ENCODE data around the gene IFNL1.

The IFNL1 gene

GRCh38 chr19:39341129-39341718 lies 45.0 kb downstream of the IFNL1 start:
- Histone ChIP-seq H3K79me2 (ENCODE audit: insufficient read depth, low read length) (peaks cover 6% of the 10 kb centered on the region; the same call in 1 of the 2 replicates), H3F3A (ENCODE audit: insufficient read depth, low read length) (0 out of 2 replicates have a peak, but pooled peaks cover 4% of the 10 kb centered on the region), H3K27me3 (ENCODE audit: insufficient read depth, low read length) (no peaks in the 10 kb centered on the region), H2AFZ (ENCODE audit: low read length) (no peak overlapping the region; the same call in 1 of the 2 replicates), H3K27ac (ENCODE audit: low read depth, low read length, poor library complexity, severe bottlenecking) (peak overlapping the region; percentile 24), H3K9me2 (ENCODE audit: low read depth, low read length) (no peaks in the 10 kb centered on the region), H3K9ac (ENCODE audit: low read length) (peak overlapping the region; percentile 87), H3K9me3 (ENCODE audit: low read length) (no peaks in the 10 kb centered on the region), H3K4me2 (ENCODE audit: low read length) (peak overlapping the region; percentile 85), H3K36me3 (ENCODE audit: insufficient read depth, low read length) (no peaks in the 10 kb centered on the region; the same call in 1 of the 2 replicates), H4K20me1 (ENCODE audit: insufficient read depth, low read length) (no peaks in the 10 kb centered on the region), H3K4me1 (ENCODE audit: insufficient read depth, low read length, severe bottlenecking) (peaks cover 37% of the 10 kb centered on the region), H3K4me3 (ENCODE audit: low read depth, low read length, poor library complexity, severe bottlenecking) (peak overlapping the region; percentile 88)
- TF ChIP-seq EZH2 (IDR thresholded peaks at IDR 0.05; ENCODE audit: borderline replicate concordance, low read length), result no peak
- no peak for TF ChIP-seq CTCF (IDR thresholded peaks at IDR 0.05; ENCODE audit: low read length)

- Histone ChIP-seq H3K9me3 (ENCODE audit: low read length) (no peaks in the 10 kb centered on the region), H3K4me1 (ENCODE audit: insufficient read depth, low read length, severe bottlenecking) (peaks cover 34% of the 10 kb centered on the region), H3K9me2 (ENCODE audit: low read depth, low read length) (no peaks in the 10 kb centered on the region), H3K27ac (ENCODE audit: low read depth, low read length, poor library complexity, severe bottlenecking) (peak within 1 kb of the TSS; percentile 24), H3K36me3 (ENCODE audit: insufficient read depth, low read length) (no peaks in the 10 kb centered on the region; the same call in 1 of the 2 replicates), H3K4me2 (ENCODE audit: low read length) (peak within 1 kb of the TSS; percentile 95), H3K9ac (ENCODE audit: low read length) (peak within 1 kb of the TSS; percentile 96), H3K27me3 (ENCODE audit: insufficient read depth, low read length) (no peaks in the 10 kb centered on the region), H3K4me3 (ENCODE audit: low read depth, low read length, poor library complexity, severe bottlenecking) (peak within 1 kb of the TSS; percentile 96), H4K20me1 (ENCODE audit: insufficient read depth, low read length) (no peaks in the 10 kb centered on the region), H2AFZ (ENCODE audit: low read length) (no peak within 1 kb of the TSS; the same call in 1 of the 2 replicates), H3K79me2 (ENCODE audit: insufficient read depth, low read length) (peaks cover 6% of the 10 kb centered on the region; the same call in 1 of the 2 replicates), H3F3A (ENCODE audit: insufficient read depth, low read length) (0 out of 2 replicates have a peak, but pooled peaks cover 4% of the 10 kb centered on the region)
- TF ChIP-seq CTCF (IDR thresholded peaks at IDR 0.05; ENCODE audit: low read length) (peak; percentile 46), EZH2 (IDR thresholded peaks at IDR 0.05; ENCODE audit: borderline replicate concordance, low read length) (no peak)
These were observed 45.8 kb downstream of the IFNL1 start, which contains the start of gene SAMD4B for GRCh38 chr19:39341719-39342604. Gene SAMD4B, plus strand, starts transcription at chr19:39342421. Its CDS starts 14,473 bp downstream, at chr19:39356894.

- H3K79me2 ChIP-seq (ENCODE audit: insufficient read depth, low read length), result peaks cover 6% of the 10 kb centered on the region; the same call in 1 of the 2 replicates
These were observed 46.6 kb downstream of the IFNL1 start for GRCh38 chr19:39342647-39343305.

More at GRCh38 chr19:39342647-39343305, 46.6 kb downstream of the IFNL1 start:
- Histone ChIP-seq H3K36me3 (ENCODE audit: insufficient read depth, low read length) (peaks cover 6% of the 10 kb centered on the region; the same call in 1 of the 2 replicates), H3K9me3 (ENCODE audit: low read length) (no peaks in the 10 kb centered on the region), H3K9ac (ENCODE audit: low read length) (peak overlapping the region; percentile 96), H2AFZ (ENCODE audit: low read length) (no peak overlapping the region), H3K27ac (ENCODE audit: low read depth, low read length, poor library complexity, severe bottlenecking) (no peak overlapping the region), H3K9me2 (ENCODE audit: low read depth, low read length) (no peaks in the 10 kb centered on the region), H3K4me3 (ENCODE audit: low read depth, low read length, poor library complexity, severe bottlenecking) (peak overlapping the region; percentile 96), H3K27me3 (ENCODE audit: insufficient read depth, low read length) (no peaks in the 10 kb centered on the region), H4K20me1 (ENCODE audit: insufficient read depth, low read length) (no peaks in the 10 kb centered on the region), H3F3A (ENCODE audit: insufficient read depth, low read length) (no peaks in the 10 kb centered on the region), H3K4me2 (ENCODE audit: low read length) (peak overlapping the region; percentile 95), H3K4me1 (ENCODE audit: insufficient read depth, low read length, severe bottlenecking) (peaks cover 29% of the 10 kb centered on the region)
- TF ChIP-seq CTCF (IDR thresholded peaks at IDR 0.05; ENCODE audit: low read length), result no peak
- no peak for TF ChIP-seq EZH2 (IDR thresholded peaks at IDR 0.05; ENCODE audit: borderline replicate concordance, low read length)

Measured in OCI-LY1 (cell line).